H1 (cell line): ENCODE results near the gene MPDZ. TPM values are rescaled to one million over a fixed set of nuclear protein-coding genes. Genes with fewer than 3 reads are reported as not detected.

ENCODE experiments used
- CTCF ChIA-PET: fragments of 300-600 bp; sonication (Branson Sonifier 250); formaldehyde crosslinking; loops from one replicate; lab custom pipeline; 2021; ENCODE audit not compliant: partially characterized antibody; lab: Charles Lee
- POLR2A ChIA-PET: fragments of 300-600 bp; sonication (Branson Sonifier 250); formaldehyde crosslinking; loops from one replicate; lab custom pipeline; 2021; ENCODE audit warnings: inconsistent platforms; ENCODE audit not compliant: partially characterized antibody; lab: Charles Lee
- DNase-seq, 2 experiments: peaks; one replicate each; pipeline versions ENCODE4 v3.0.0 to v3.0.0-alpha.2; 2010 to 2022; ENCODE audit warnings: low spot score in 2 of 2, low read depth in 1 of 2, mixed read lengths in 1 of 2
- FAIRE-seq: peaks from 2 replicates; lab custom pipeline; 2011; peaks lifted over from hg19 to GRCh38; lab: Jason Lieb, UNC
- H2AFZ ChIP-seq: 2 replicates; pipeline ENCODE4 v1.8.1; 2012; ENCODE audit warnings: low read length, inconsistent platforms
- H2AK5ac ChIP-seq: 2 replicates; pipeline ENCODE4 v1.6.1; 2013; ENCODE audit warnings: low read depth, low read length
- H2BK120ac ChIP-seq: replicated peaks from 2 replicates; pipeline ENCODE3; 2013; ENCODE audit warnings: low read depth, low read length, inconsistent platforms
- H2BK12ac ChIP-seq: 2 replicates; pipeline ENCODE4 v1.6.1; 2013; ENCODE audit warnings: low read depth, low read length
- H2BK15ac ChIP-seq: 2 replicates; pipeline ENCODE4 v1.6.1; 2013; ENCODE audit warnings: low read length
- H2BK20ac ChIP-seq: 2 replicates; pipeline ENCODE4 v1.6.1; 2013; ENCODE audit warnings: low read length
- H2BK5ac ChIP-seq: 2 replicates; pipeline ENCODE4 v1.6.1; 2013; ENCODE audit warnings: low read depth, low read length
- H3K14ac ChIP-seq: 2 replicates; pipeline ENCODE4 v1.6.1; 2013; ENCODE audit warnings: inconsistent platforms; ENCODE audit not compliant: insufficient read length
- H3K18ac ChIP-seq: 2 replicates; pipeline ENCODE4 v1.6.1; 2013; ENCODE audit warnings: low read length; ENCODE audit errors: extremely low read depth
- H3K23ac ChIP-seq: 2 replicates; pipeline ENCODE4 v1.6.1; 2013; ENCODE audit warnings: inconsistent platforms; ENCODE audit not compliant: insufficient read length
- H3K23me2 ChIP-seq: 2 replicates; pipeline ENCODE4 v1.6.1; 2013; ENCODE audit warnings: low read depth, low read length
- H3K27ac ChIP-seq: 2 replicates; pipeline ENCODE4 v1.6.1; 2011; ENCODE audit warnings: low read depth, low read length, inconsistent platforms
- H3K27me3 ChIP-seq, 4 experiments: replicated peaks in 1 of 4; 1 replicate in 1 of 4; 2 replicates in 3 of 4; pipeline versions ENCODE4 v1.6.1 to v1.8.1; 2011 to 2013; ENCODE audit warnings: low read length in 3 of 4, mild to moderate bottlenecking in 3 of 4, inconsistent platforms in 2 of 4, mixed read lengths in 2 of 4, moderate library complexity in 1 of 4; ENCODE audit not compliant: control insufficient read depth in 3 of 4, insufficient read depth in 3 of 4; ENCODE audit errors: extremely low read depth in 1 of 4
- H3K36me3 ChIP-seq, 4 experiments: 2 replicates each; pipeline versions ENCODE4 v1.6.1 to v1.8.1; 2011 to 2013; ENCODE audit warnings: mild to moderate bottlenecking in 4 of 4, low read length in 3 of 4, moderate library complexity in 2 of 4, control low read depth in 1 of 4, inconsistent platforms in 1 of 4; ENCODE audit not compliant: insufficient read depth in 4 of 4, control insufficient read depth in 2 of 4
- H3K4ac ChIP-seq: replicated peaks from 2 replicates; pipeline ENCODE3; 2013; ENCODE audit warnings: low read length, low read depth, mixed read lengths, inconsistent platforms; ENCODE audit not compliant: insufficient read length
- H3K4me1 ChIP-seq, 4 experiments: replicated peaks in 1 of 4; 1 replicate in 1 of 4; 2 replicates in 3 of 4; pipeline versions ENCODE4 v1.6.1 to v1.8.1; 2011 to 2013; ENCODE audit warnings: low read length in 3 of 4, inconsistent platforms in 2 of 4, mixed read lengths in 1 of 4; ENCODE audit not compliant: insufficient read depth in 4 of 4, control insufficient read depth in 3 of 4
- H3K4me2 ChIP-seq, 2 experiments: 2 replicates each; pipeline versions ENCODE4 v1.6.1 to v1.8.1; 2011 to 2013; ENCODE audit warnings: low read depth in 2 of 2, low read length in 2 of 2, control low read depth in 1 of 2, inconsistent platforms in 1 of 2, mild to moderate bottlenecking in 1 of 2; ENCODE audit not compliant: insufficient read depth in 1 of 2
- H3K4me3 ChIP-seq, 4 experiments: fragments of 200-600, 300-600 bp in 1 of 4; sonication (generic), shearing (Covaris generic), sonication (Bioruptor Twin) in 1 of 4; 2 replicates each; pipeline versions ENCODE4 v1.5.1 to v1.8.1; 2011 to 2016; ENCODE audit warnings: low read length in 4 of 4, low read depth in 3 of 4, control low read depth in 2 of 4, inconsistent platforms in 2 of 4, mild to moderate bottlenecking in 2 of 4, mixed read lengths in 1 of 4, moderate library complexity in 1 of 4; ENCODE audit not compliant: insufficient read depth in 2 of 4; ENCODE audit errors: extremely low read depth in 1 of 4
- H3K56ac ChIP-seq: replicated peaks from 2 replicates; pipeline ENCODE3; 2013; ENCODE audit warnings: low read depth, mild to moderate bottlenecking, mixed read lengths, low read length, inconsistent platforms; ENCODE audit not compliant: insufficient read length
- H3K79me1 ChIP-seq: 2 replicates; pipeline ENCODE4 v1.6.1; 2013; ENCODE audit warnings: low read depth, low read length, control low read depth
- H3K79me2 ChIP-seq, 2 experiments: 2 replicates each; pipeline versions ENCODE4 v1.6.1 to v1.8.1; 2012 to 2013; ENCODE audit warnings: low read length in 2 of 2, mild to moderate bottlenecking in 2 of 2, inconsistent platforms in 1 of 2; ENCODE audit not compliant: insufficient read depth in 2 of 2, control insufficient read depth in 1 of 2
- H3K9ac ChIP-seq, 4 experiments: replicated peaks in 1 of 4; 1 replicate in 1 of 4; 2 replicates in 3 of 4; pipeline versions ENCODE4 v1.6.1 to v1.8.1; 2011 to 2013; ENCODE audit warnings: low read depth in 3 of 4, low read length in 3 of 4, control low read depth in 2 of 4, mild to moderate bottlenecking in 2 of 4, moderate library complexity in 2 of 4, inconsistent platforms in 1 of 4; ENCODE audit errors: extremely low read depth in 1 of 4
- H3K9me3 ChIP-seq, 2 experiments: 2 replicates each; pipeline versions ENCODE4 v1.6.1 to v1.8.1; 2012 to 2013; ENCODE audit warnings: mild to moderate bottlenecking in 2 of 2, moderate library complexity in 2 of 2, control low read depth in 1 of 2, inconsistent platforms in 1 of 2, low read depth in 1 of 2, low read length in 1 of 2, mixed read lengths in 1 of 2; ENCODE audit not compliant: insufficient read depth in 2 of 2
- H4K20me1 ChIP-seq, 2 experiments: replicated peaks in 1 of 2; 2 replicates each; pipeline versions ENCODE3 to v1.8.1; 2011 to 2013; ENCODE audit warnings: inconsistent platforms in 2 of 2, low read length in 2 of 2, mild to moderate bottlenecking in 1 of 2; ENCODE audit not compliant: insufficient read depth in 2 of 2, control insufficient read depth in 1 of 2
- H4K5ac ChIP-seq: 2 replicates; pipeline ENCODE4 v1.6.1; 2013; ENCODE audit warnings: low read length, low read depth, mixed read lengths, inconsistent platforms; ENCODE audit not compliant: insufficient read length
- H4K8ac ChIP-seq: 2 replicates; pipeline ENCODE4 v1.8.0; 2013; ENCODE audit warnings: mild to moderate bottlenecking, moderate library complexity, low read length, inconsistent platforms; ENCODE audit not compliant: insufficient read depth; ENCODE audit errors: extremely low read depth
- H4K91ac ChIP-seq: replicated peaks from 2 replicates; pipeline ENCODE3; 2013; ENCODE audit warnings: low read length, mixed read lengths, inconsistent platforms; ENCODE audit not compliant: insufficient read length
- ATF2 ChIP-seq: IDR thresholded peaks from 2 replicates; pipeline ENCODE4 v1.6.1; 2012; ENCODE audit warnings: low read length, inconsistent platforms
- CHD1 ChIP-seq: IDR thresholded peaks from 2 replicates; pipeline ENCODE4 v1.6.1; 2012; ENCODE audit warnings: low read depth, low read length, improper control_type of control experiment
- CREB1 ChIP-seq: IDR thresholded peaks from 2 replicates; pipeline ENCODE4 v1.6.1; 2012; ENCODE audit warnings: inconsistent platforms
- FOSL1 ChIP-seq: IDR thresholded peaks from 2 replicates; pipeline ENCODE4 v1.6.1; 2011; ENCODE audit warnings: mild to moderate bottlenecking, low read depth, low read length, moderate library complexity; ENCODE audit not compliant: insufficient read depth
- MAFK ChIP-seq: IDR thresholded peaks from 2 replicates; pipeline ENCODE4 v1.6.1; 2012; ENCODE audit warnings: low read depth, mild to moderate bottlenecking, improper control_type of control experiment, low read length
- PHF8 ChIP-seq: fragments of 200-600 bp; sonication (generic); conservative IDR thresholded peaks from 2 replicates; pipeline ENCODE4 v1.7.1; 2012; ENCODE audit warnings: low read depth, mild to moderate bottlenecking, inconsistent platforms, low read length, moderate library complexity
- POLR2A ChIP-seq, 2 experiments: IDR thresholded peaks; 1 replicate in 1 of 2; 2 replicates in 1 of 2; pipeline ENCODE4 v1.6.1; 2011; ENCODE audit warnings: low read depth in 2 of 2, low read length in 2 of 2, mild to moderate bottlenecking in 2 of 2; ENCODE audit errors: control extremely low read depth in 1 of 2
- RBBP5 ChIP-seq: IDR thresholded peaks from 2 replicates; pipeline ENCODE4 v1.7.1; 2012; ENCODE audit warnings: low read depth, mild to moderate bottlenecking, inconsistent platforms, low read length, moderate library complexity, borderline replicate concordance
- RXRA ChIP-seq: IDR thresholded peaks from 2 replicates; pipeline ENCODE4 v1.6.1; 2011; ENCODE audit warnings: low read depth, mild to moderate bottlenecking, low read length, moderate library complexity; ENCODE audit not compliant: insufficient read depth
- SP2 ChIP-seq: IDR thresholded peaks from 2 replicates; pipeline ENCODE4 v1.6.1; 2012; ENCODE audit warnings: mild to moderate bottlenecking, low read length, inconsistent platforms
- WGBS, 2 experiments: shearing (Covaris generic) in 1 of 2; methylation state at CpG; one replicate each; pipeline versions ENCODE4 v1.1.6 to v1.1.7; 2013 to 2015; ENCODE audit warnings: low lambda C conversion rate in 2 of 2, mixed read lengths in 2 of 2, inconsistent platforms in 1 of 2, low coverage in 1 of 2, missing lambda C conversion rate in 1 of 2; ENCODE audit not compliant: insufficient replicate concordance in 2 of 2, insufficient coverage in 1 of 2, insufficient read length in 1 of 2; ENCODE audit errors: extremely low coverage in 1 of 2, missing lambda C conversion rate in 1 of 2; 5-methylcytosine and 5-hydroxymethylcytosine counted together
- polyA plus RNA-seq, 7 experiments: library from polyadenylated mRNA; depleted of rRNA in 3 of 7; stranded (reverse) in 5 of 7; unstranded in 2 of 7; fragments of >200 nt in 5 of 7; fragments of 200-250 nt in 2 of 7; gene quantifications; 1 replicate in 5 of 7; 2 replicates in 1 of 7; 4 replicates in 1 of 7; pipeline versions ENCODE4 v1.2.1 to v1.2.3, GENCODE V29; 2011 to 2013; ENCODE audit warnings: missing spikeins in 2 of 7, mixed read lengths in 2 of 7
- total RNA-seq: library from RNA; stranded (reverse); fragmentation: NEBNext Ultra II Directional; extraction: Animal tissue kit (Norgen Biotek cat#: 25700); gene quantifications from 2 replicates; pipeline ENCODE4 v1.2.1, GENCODE V29; 2021

The MPDZ gene
- total and polyA plus RNA-seq, 2 of the 8 experiments (the other 6 are each of a cell fraction or from before 2014, with no cell fraction given): 14.6 to 39.4 TPM

- Histone ChIP-seq H2BK15ac (no peak overlapping the region), H4K8ac (no peak overlapping the region), H3K23me2 (no peaks in the 10 kb centered on the region), H2BK120ac (no peak overlapping the region), H3K18ac (no peak overlapping the region), H4K91ac (no peak overlapping the region), H3K4me1 (no peaks in the 10 kb centered on the region), H3K79me2 (no peaks in the 10 kb centered on the region), H4K20me1 (no peaks in the 10 kb centered on the region), H3K36me3 (no peaks in the 10 kb centered on the region), H3K4me2 (no peak overlapping the region), H3K14ac (no peak overlapping the region), H2BK20ac (no peak overlapping the region), H3K27me3 (no peaks in the 10 kb centered on the region), H3K56ac (no peak overlapping the region), H4K5ac (no peak overlapping the region), H3K79me1 (no peaks in the 10 kb centered on the region), H2AK5ac (no peak overlapping the region), H3K27ac (no peak overlapping the region), H3K9me3 (peaks cover 2 to 3% of the 10 kb centered on the region in 2 experiments; a peak in 1 of 4 replicates), H2BK12ac (no peak overlapping the region), H3K4me3 (no peak overlapping the region), H2AFZ (no peak overlapping the region), H3K23ac (no peak overlapping the region), H3K9ac (no peak overlapping the region), H3K4ac (no peak overlapping the region), H2BK5ac (no peak overlapping the region)
- ChIA-PET POLR2A (no interaction called here), CTCF (interaction anchor here (0.9 to 1.7 kb wide), 5 partner anchors 8 to 1100 kb away, joined by 3 to 6 read pairs (median 3); no protein-coding TSS in a partner anchor)
- WGBS, 2 experiments: 100% methylated on average over 3 of the region's 3 CpGs; no CpG with 5 or more reads in 1 of the 2 experiments
- no peak for FAIRE-seq
- no peak for DNase-seq
- TF ChIP-seq CREB1 (no peak), PHF8 (no peak), MAFK (no peak), RBBP5 (no peak), ATF2 (no peak), CHD1 (no peak), RXRA (no peak), POLR2A (IDR thresholded peaks at IDR 0.05; ENCODE audit: control extremely low read depth in 1 of 2, low read depth in 2 of 2, low read length in 2 of 2) (no peak), SP2 (no peak), FOSL1 (no peak)
These were observed 12.7 kb upstream of the MPDZ start for GRCh38 chr9:13292158-13292557.
